H1 (cell line): ENCODE measurements around the gene C14orf119. TPM values are rescaled to one million over a fixed set of nuclear protein-coding genes. Genes with fewer than 3 reads are reported as not detected.

Source experiments
- CTCF ChIA-PET: fragments of 300-600 bp; sonication (Branson Sonifier 250); formaldehyde crosslinking; loops from one replicate; lab custom pipeline; 2021; ENCODE audit not compliant: partially characterized antibody; lab: Charles Lee
- POLR2A ChIA-PET: fragments of 300-600 bp; sonication (Branson Sonifier 250); formaldehyde crosslinking; loops from one replicate; lab custom pipeline; 2021; ENCODE audit warnings: inconsistent platforms; ENCODE audit not compliant: partially characterized antibody; lab: Charles Lee
- DNase-seq, 2 experiments: peaks; one replicate each; pipeline versions ENCODE4 v3.0.0 to v3.0.0-alpha.2; 2010 to 2022; ENCODE audit warnings: low spot score in 2 of 2, low read depth in 1 of 2, mixed read lengths in 1 of 2
- FAIRE-seq: peaks from 2 replicates; lab custom pipeline; 2011; peaks lifted over from hg19 to GRCh38; lab: Jason Lieb, UNC
- H2AFZ ChIP-seq: 2 replicates; pipeline ENCODE4 v1.8.1; 2012; ENCODE audit warnings: low read length, inconsistent platforms
- H2AK5ac ChIP-seq: 2 replicates; pipeline ENCODE4 v1.6.1; 2013; ENCODE audit warnings: low read depth, low read length
- H2BK120ac ChIP-seq: replicated peaks from 2 replicates; pipeline ENCODE3; 2013; ENCODE audit warnings: low read depth, low read length, inconsistent platforms
- H2BK12ac ChIP-seq: 2 replicates; pipeline ENCODE4 v1.6.1; 2013; ENCODE audit warnings: low read depth, low read length
- H2BK15ac ChIP-seq: 2 replicates; pipeline ENCODE4 v1.6.1; 2013; ENCODE audit warnings: low read length
- H2BK20ac ChIP-seq: 2 replicates; pipeline ENCODE4 v1.6.1; 2013; ENCODE audit warnings: low read length
- H2BK5ac ChIP-seq: 2 replicates; pipeline ENCODE4 v1.6.1; 2013; ENCODE audit warnings: low read depth, low read length
- H3K14ac ChIP-seq: 2 replicates; pipeline ENCODE4 v1.6.1; 2013; ENCODE audit warnings: inconsistent platforms; ENCODE audit not compliant: insufficient read length
- H3K18ac ChIP-seq: 2 replicates; pipeline ENCODE4 v1.6.1; 2013; ENCODE audit warnings: low read length; ENCODE audit errors: extremely low read depth
- H3K23ac ChIP-seq: 2 replicates; pipeline ENCODE4 v1.6.1; 2013; ENCODE audit warnings: inconsistent platforms; ENCODE audit not compliant: insufficient read length
- H3K23me2 ChIP-seq: 2 replicates; pipeline ENCODE4 v1.6.1; 2013; ENCODE audit warnings: low read depth, low read length
- H3K27ac ChIP-seq: 2 replicates; pipeline ENCODE4 v1.6.1; 2011; ENCODE audit warnings: low read depth, low read length, inconsistent platforms
- H3K27me3 ChIP-seq, 4 experiments: replicated peaks in 1 of 4; 1 replicate in 1 of 4; 2 replicates in 3 of 4; pipeline versions ENCODE4 v1.6.1 to v1.8.1; 2011 to 2013; ENCODE audit warnings: low read length in 3 of 4, mild to moderate bottlenecking in 3 of 4, inconsistent platforms in 2 of 4, mixed read lengths in 2 of 4, moderate library complexity in 1 of 4; ENCODE audit not compliant: control insufficient read depth in 3 of 4, insufficient read depth in 3 of 4; ENCODE audit errors: extremely low read depth in 1 of 4
- H3K36me3 ChIP-seq, 4 experiments: 2 replicates each; pipeline versions ENCODE4 v1.6.1 to v1.8.1; 2011 to 2013; ENCODE audit warnings: mild to moderate bottlenecking in 4 of 4, low read length in 3 of 4, moderate library complexity in 2 of 4, control low read depth in 1 of 4, inconsistent platforms in 1 of 4; ENCODE audit not compliant: insufficient read depth in 4 of 4, control insufficient read depth in 2 of 4
- H3K4ac ChIP-seq: replicated peaks from 2 replicates; pipeline ENCODE3; 2013; ENCODE audit warnings: low read length, low read depth, mixed read lengths, inconsistent platforms; ENCODE audit not compliant: insufficient read length
- H3K4me1 ChIP-seq, 4 experiments: replicated peaks in 1 of 4; 1 replicate in 1 of 4; 2 replicates in 3 of 4; pipeline versions ENCODE4 v1.6.1 to v1.8.1; 2011 to 2013; ENCODE audit warnings: low read length in 3 of 4, inconsistent platforms in 2 of 4, mixed read lengths in 1 of 4; ENCODE audit not compliant: insufficient read depth in 4 of 4, control insufficient read depth in 3 of 4
- H3K4me2 ChIP-seq, 2 experiments: 2 replicates each; pipeline versions ENCODE4 v1.6.1 to v1.8.1; 2011 to 2013; ENCODE audit warnings: low read depth in 2 of 2, low read length in 2 of 2, control low read depth in 1 of 2, inconsistent platforms in 1 of 2, mild to moderate bottlenecking in 1 of 2; ENCODE audit not compliant: insufficient read depth in 1 of 2
- H3K4me3 ChIP-seq, 4 experiments: fragments of 200-600, 300-600 bp in 1 of 4; sonication (generic), shearing (Covaris generic), sonication (Bioruptor Twin) in 1 of 4; 2 replicates each; pipeline versions ENCODE4 v1.5.1 to v1.8.1; 2011 to 2016; ENCODE audit warnings: low read length in 4 of 4, low read depth in 3 of 4, control low read depth in 2 of 4, inconsistent platforms in 2 of 4, mild to moderate bottlenecking in 2 of 4, mixed read lengths in 1 of 4, moderate library complexity in 1 of 4; ENCODE audit not compliant: insufficient read depth in 2 of 4; ENCODE audit errors: extremely low read depth in 1 of 4
- H3K56ac ChIP-seq: replicated peaks from 2 replicates; pipeline ENCODE3; 2013; ENCODE audit warnings: low read depth, mild to moderate bottlenecking, mixed read lengths, low read length, inconsistent platforms; ENCODE audit not compliant: insufficient read length
- H3K79me1 ChIP-seq: 2 replicates; pipeline ENCODE4 v1.6.1; 2013; ENCODE audit warnings: low read depth, low read length, control low read depth
- H3K79me2 ChIP-seq, 2 experiments: 2 replicates each; pipeline versions ENCODE4 v1.6.1 to v1.8.1; 2012 to 2013; ENCODE audit warnings: low read length in 2 of 2, mild to moderate bottlenecking in 2 of 2, inconsistent platforms in 1 of 2; ENCODE audit not compliant: insufficient read depth in 2 of 2, control insufficient read depth in 1 of 2
- H3K9ac ChIP-seq, 4 experiments: replicated peaks in 1 of 4; 1 replicate in 1 of 4; 2 replicates in 3 of 4; pipeline versions ENCODE4 v1.6.1 to v1.8.1; 2011 to 2013; ENCODE audit warnings: low read depth in 3 of 4, low read length in 3 of 4, control low read depth in 2 of 4, mild to moderate bottlenecking in 2 of 4, moderate library complexity in 2 of 4, inconsistent platforms in 1 of 4; ENCODE audit errors: extremely low read depth in 1 of 4
- H3K9me3 ChIP-seq, 2 experiments: 2 replicates each; pipeline versions ENCODE4 v1.6.1 to v1.8.1; 2012 to 2013; ENCODE audit warnings: mild to moderate bottlenecking in 2 of 2, moderate library complexity in 2 of 2, control low read depth in 1 of 2, inconsistent platforms in 1 of 2, low read depth in 1 of 2, low read length in 1 of 2, mixed read lengths in 1 of 2; ENCODE audit not compliant: insufficient read depth in 2 of 2
- H4K20me1 ChIP-seq, 2 experiments: replicated peaks in 1 of 2; 2 replicates each; pipeline versions ENCODE3 to v1.8.1; 2011 to 2013; ENCODE audit warnings: inconsistent platforms in 2 of 2, low read length in 2 of 2, mild to moderate bottlenecking in 1 of 2; ENCODE audit not compliant: insufficient read depth in 2 of 2, control insufficient read depth in 1 of 2
- H4K5ac ChIP-seq: 2 replicates; pipeline ENCODE4 v1.6.1; 2013; ENCODE audit warnings: low read length, low read depth, mixed read lengths, inconsistent platforms; ENCODE audit not compliant: insufficient read length
- H4K8ac ChIP-seq: 2 replicates; pipeline ENCODE4 v1.8.0; 2013; ENCODE audit warnings: mild to moderate bottlenecking, moderate library complexity, low read length, inconsistent platforms; ENCODE audit not compliant: insufficient read depth; ENCODE audit errors: extremely low read depth
- H4K91ac ChIP-seq: replicated peaks from 2 replicates; pipeline ENCODE3; 2013; ENCODE audit warnings: low read length, mixed read lengths, inconsistent platforms; ENCODE audit not compliant: insufficient read length
- CBX8 ChIP-seq: fragments of 300-800, 300-1000 bp; sonication (generic); IDR thresholded peaks from 2 replicates; pipeline ENCODE4 v1.7.1; 2016; ENCODE audit warnings: low read depth, low read length, borderline replicate concordance
- HDAC6 ChIP-seq: IDR thresholded peaks from one replicate; pipeline ENCODE4 v1.7.1; 2012; ENCODE audit warnings: low read depth, mild to moderate bottlenecking, inconsistent platforms, low read length, moderate library complexity
- WGBS, 2 experiments: shearing (Covaris generic) in 1 of 2; methylation state at CpG; one replicate each; pipeline versions ENCODE4 v1.1.6 to v1.1.7; 2013 to 2015; ENCODE audit warnings: low lambda C conversion rate in 2 of 2, mixed read lengths in 2 of 2, inconsistent platforms in 1 of 2, low coverage in 1 of 2, missing lambda C conversion rate in 1 of 2; ENCODE audit not compliant: insufficient replicate concordance in 2 of 2, insufficient coverage in 1 of 2, insufficient read length in 1 of 2; ENCODE audit errors: extremely low coverage in 1 of 2, missing lambda C conversion rate in 1 of 2; 5-methylcytosine and 5-hydroxymethylcytosine counted together
- polyA plus RNA-seq, 7 experiments: library from polyadenylated mRNA; depleted of rRNA in 3 of 7; stranded (reverse) in 5 of 7; unstranded in 2 of 7; fragments of >200 nt in 5 of 7; fragments of 200-250 nt in 2 of 7; gene quantifications; 1 replicate in 5 of 7; 2 replicates in 1 of 7; 4 replicates in 1 of 7; pipeline versions ENCODE4 v1.2.1 to v1.2.3, GENCODE V29; 2011 to 2013; ENCODE audit warnings: missing spikeins in 2 of 7, mixed read lengths in 2 of 7
- total RNA-seq: library from RNA; stranded (reverse); fragmentation: NEBNext Ultra II Directional; extraction: Animal tissue kit (Norgen Biotek cat#: 25700); gene quantifications from 2 replicates; pipeline ENCODE4 v1.2.1, GENCODE V29; 2021

C14orf119 gene
- total and polyA plus RNA-seq, 2 of the 8 experiments (the other 6 are each of a cell fraction or from before 2014, with no cell fraction given) = 78.1 to 94.0 TPM

DNA sequence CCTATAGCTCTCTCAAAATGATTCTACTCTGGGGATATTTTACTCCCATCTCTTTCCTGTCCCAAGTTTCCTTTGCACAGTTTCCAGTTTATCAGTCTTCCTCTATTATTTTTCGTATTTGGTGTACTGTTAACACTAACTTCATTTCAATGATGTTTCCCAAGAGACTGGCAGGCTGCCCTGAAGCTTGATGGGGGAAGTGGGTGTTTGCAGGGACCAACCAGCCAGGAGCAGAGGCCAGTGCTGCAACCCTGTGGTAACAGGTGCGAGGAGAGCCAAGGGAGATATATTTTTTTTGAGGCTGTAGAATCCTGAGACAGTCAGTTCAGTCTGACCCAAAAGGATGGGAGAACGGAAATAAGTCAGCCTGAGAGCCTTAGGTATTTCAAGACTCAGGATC, 35.6 kb downstream of the C14orf119 start:
- TF ChIP-seq CBX8 = no peak
- TF ChIP-seq HDAC6 = no peak
- FAIRE-seq = no peak
- H2BK20ac ChIP-seq = no peak overlapping the region
- no peaks in the 10 kb centered on the region for H3K23me2 ChIP-seq
- POLR2A ChIA-PET = interaction anchor here (1.1 to 2.1 kb wide), 3 partner anchors 8 to 59 kb away, joined by 3 to 6 read pairs (median 3); no protein-coding TSS in a partner anchor
- H4K8ac ChIP-seq = no peak overlapping the region
- H3K27me3 ChIP-seq = no peaks in the 10 kb centered on the region
- peaks cover 0 to 2% of the 10 kb centered on the region in 2 experiments for H4K20me1 ChIP-seq
- no peak overlapping the region for H2BK12ac ChIP-seq
- no peak overlapping the region for H3K23ac ChIP-seq
- H2AFZ ChIP-seq = no peak overlapping the region
- DNase-seq = no peak
- H2BK120ac ChIP-seq = no peak overlapping the region
- H3K27ac ChIP-seq = no peak overlapping the region
- no peaks in the 10 kb centered on the region for H3K79me2 ChIP-seq
- H3K4me3 ChIP-seq = no peak overlapping the region
- H3K9ac ChIP-seq = no peak overlapping the region
- H3K18ac ChIP-seq = no peak overlapping the region
- CTCF ChIA-PET = interaction anchor here (1.0 to 3.4 kb wide), 5 partner anchors 10 to 62 kb away, joined by 3 to 27 read pairs (median 5); no protein-coding TSS in a partner anchor
- H3K56ac ChIP-seq = no peak overlapping the region
- no peak overlapping the region for H2AK5ac ChIP-seq
- H3K79me1 ChIP-seq = no peaks in the 10 kb centered on the region
- H2BK15ac ChIP-seq = no peak overlapping the region
- 0 out of 7 replicates have a peak, but pooled peaks cover 0 to under 1% (median 0%) of the 10 kb centered on the region in 4 experiments for H3K4me1 ChIP-seq
- 81% methylated on average over 3 of the region's 3 CpGs; no CpG with 5 or more reads in 1 of the 2 experiments for WGBS, 2 experiments
- no peak overlapping the region for H2BK5ac ChIP-seq
- H4K91ac ChIP-seq = no peak overlapping the region
- H3K4ac ChIP-seq = no peak overlapping the region
- peaks cover 15 to 52% (median 23%) of the 10 kb centered on the region in 4 experiments for H3K36me3 ChIP-seq
- no peak overlapping the region for H3K14ac ChIP-seq
- no peaks in the 10 kb centered on the region for H3K9me3 ChIP-seq
- H4K5ac ChIP-seq = no peak overlapping the region
- H3K4me2 ChIP-seq = no peak overlapping the region
